GM12873 (cell line): Measurements from ENCODE around the gene SYK.

Experiments used
- CTCF ChIP-seq: IDR thresholded peaks from 2 replicates; pipeline ENCODE4 v1.5.1; 2012; ENCODE audit warnings: low read depth, mild to moderate bottlenecking, moderate library complexity, low read length, control low read depth; ENCODE audit not compliant: insufficient read depth; ENCODE audit errors: missing control alignments

SYK gene

GRCh38 chr9:90946982-90947381 lies 145.4 kb downstream of the SYK start:
- no peak for TF ChIP-seq CTCF
